ENCODE results near the gene MTMR12. TPM values are rescaled to one million over a fixed set of nuclear protein-coding genes. Genes with fewer than 3 reads are reported as not detected.

MTMR12 gene
- total and polyA plus RNA-seq, 2 of the 8 experiments (the other 6 are each of a cell fraction or from before 2014, with no cell fraction given) = 19.1 to 59.3 TPM

GRCh38 chr5:32332361-32332760 lies 19.6 kb upstream of the MTMR12 start:
- no peak overlapping the region for H2BK15ac ChIP-seq (ENCODE audit: low read length)
- H3K23me2 ChIP-seq (ENCODE audit: low read depth, low read length) = no peaks in the 10 kb centered on the region
- H3K27ac ChIP-seq (ENCODE audit: low read depth, low read length) = no peak overlapping the region
- H3K23ac ChIP-seq (ENCODE audit: insufficient read length) = no peak overlapping the region
- no peak overlapping the region for H2BK5ac ChIP-seq (ENCODE audit: low read depth, low read length)
- WGBS, 2 experiments (ENCODE audit: extremely low coverage in 1 of 2, insufficient coverage in 1 of 2, insufficient read length in 1 of 2, insufficient replicate concordance in 2 of 2, low coverage in 1 of 2, low lambda C conversion rate in 2 of 2, missing lambda C conversion rate in 1 of 2) = 100% methylated on average over 1 of the region's 1 CpG; no CpG with 5 or more reads in 1 of the 2 experiments
- no peak overlapping the region for H3K56ac ChIP-seq (replicated peaks; ENCODE audit: insufficient read length, low read depth, low read length)
- H4K20me1 ChIP-seq (replicated peaks in 1 of 2; ENCODE audit: control insufficient read depth in 1 of 2, insufficient read depth in 2 of 2, low read length in 2 of 2) = no peaks in the 10 kb centered on the region
- H3K79me1 ChIP-seq (ENCODE audit: low read depth, low read length) = no peaks in the 10 kb centered on the region
- peaks cover 0 to 4% of the 10 kb centered on the region in 2 experiments; a peak in 1 of 4 replicates for H3K9me3 ChIP-seq (ENCODE audit: insufficient read depth in 2 of 2, low read depth in 1 of 2, low read length in 1 of 2)
- ChIA-PET CTCF (ENCODE audit: partially characterized antibody) (interaction anchor here (0.6 to 8.0 kb wide), 2 partner anchors 68 to 101 kb away, joined by 3 to 117 read pairs; no protein-coding TSS in a partner anchor), POLR2A (ENCODE audit: partially characterized antibody) (no interaction called here)
- H4K8ac ChIP-seq (ENCODE audit: extremely low read depth, insufficient read depth, low read length) = no peak overlapping the region
- no peak overlapping the region for H3K4me3 ChIP-seq (ENCODE audit: extremely low read depth in 1 of 4, insufficient read depth in 2 of 4, low read depth in 3 of 4, low read length in 4 of 4)
- H3K4me2 ChIP-seq (ENCODE audit: insufficient read depth in 1 of 2, low read depth in 2 of 2, low read length in 2 of 2) = no peak overlapping the region
- H4K5ac ChIP-seq (ENCODE audit: insufficient read length, low read depth, low read length) = no peak overlapping the region
- no peak for DNase-seq (ENCODE audit: low read depth in 1 of 2, low spot score in 2 of 2)
- no peak overlapping the region for H3K9ac ChIP-seq (replicated peaks in 1 of 4; ENCODE audit: extremely low read depth in 1 of 4, low read depth in 3 of 4, low read length in 3 of 4)
- H2BK20ac ChIP-seq (ENCODE audit: low read length) = no peak overlapping the region
- H3K27me3 ChIP-seq (replicated peaks in 1 of 4; ENCODE audit: control insufficient read depth in 3 of 4, extremely low read depth in 1 of 4, insufficient read depth in 3 of 4, low read length in 3 of 4) = no peaks in the 10 kb centered on the region
- H4K91ac ChIP-seq (replicated peaks; ENCODE audit: insufficient read length, low read length) = no peak overlapping the region
- no peak overlapping the region for H3K14ac ChIP-seq (ENCODE audit: insufficient read length)
- no peak overlapping the region for H2BK12ac ChIP-seq (ENCODE audit: low read depth, low read length)
- no peaks in the 10 kb centered on the region for H3K4me1 ChIP-seq (replicated peaks in 1 of 4; ENCODE audit: control insufficient read depth in 3 of 4, insufficient read depth in 4 of 4, low read length in 3 of 4)
- H2BK120ac ChIP-seq (replicated peaks; ENCODE audit: low read depth, low read length) = no peak overlapping the region
- no peak overlapping the region for H3K4ac ChIP-seq (replicated peaks; ENCODE audit: insufficient read length, low read depth, low read length)
- no peak overlapping the region for H2AFZ ChIP-seq (ENCODE audit: low read length)
- no peak overlapping the region for H3K18ac ChIP-seq (ENCODE audit: extremely low read depth, low read length)
- H3K79me2 ChIP-seq (ENCODE audit: control insufficient read depth in 1 of 2, insufficient read depth in 2 of 2, low read length in 2 of 2) = no peaks in the 10 kb centered on the region
- H3K36me3 ChIP-seq (ENCODE audit: control insufficient read depth in 2 of 4, insufficient read depth in 4 of 4, low read length in 3 of 4) = no peaks in the 10 kb centered on the region
- no peak for FAIRE-seq
- H2AK5ac ChIP-seq (ENCODE audit: low read depth, low read length) = no peak overlapping the region
- TF ChIP-seq EP300 (IDR thresholded peaks at IDR 0.05; ENCODE audit: borderline replicate concordance in 1 of 2, low read depth in 2 of 2, low read length in 2 of 2) (no peak), BRCA1 (IDR thresholded peaks at IDR 0.05; ENCODE audit: low read depth, low read length) (no peak), SIRT6 (IDR thresholded peaks at IDR 0.05; ENCODE audit: low read length) (no peak), SUZ12 (IDR thresholded peaks at IDR 0.05; ENCODE audit: low read length) (no peak), MAFK (IDR thresholded peaks at IDR 0.05; ENCODE audit: low read depth, low read length) (no peak), CEBPB (IDR thresholded peaks at IDR 0.05; ENCODE audit: low read depth, low read length) (no peak), CHD1 (IDR thresholded peaks at IDR 0.05; ENCODE audit: low read depth, low read length) (no peak), RBBP5 (IDR thresholded peaks at IDR 0.05; ENCODE audit: borderline replicate concordance, low read depth, low read length) (no peak), SRF (IDR thresholded peaks at IDR 0.05; ENCODE audit: low read depth, low read length) (no peak), JUND (IDR thresholded peaks at IDR 0.05; ENCODE audit: low read length) (no peak), SIN3A (conservative IDR thresholded peaks at IDR 0.05 in 1 of 2, IDR thresholded peaks at IDR 0.05 in 1 of 2; ENCODE audit: low read depth in 1 of 2, low read length in 2 of 2) (no peak), SAP30 (IDR thresholded peaks at IDR 0.05; ENCODE audit: insufficient read depth, insufficient replicate concordance, low read length) (no peak)

Measured in H1 (cell line).